COLO829 (cell line): ENCODE measurements around the gene SUSD1.
"Not testable (repeated sequence)": the region's sequence is repeated elsewhere in the genome, so short reads cannot be mapped to it uniquely, and the experiment has no call there.

Experiments
- DNase-seq: peaks from one replicate; pipeline ENCODE4 v3.0.0; 2012; ENCODE audit warnings: low spot score

SUSD1 gene

GRCh38 chr9:112094948-112095681 lies 80.0 kb downstream of the SUSD1 start:
- DNase-seq = no peak

- DNase-seq = no peak
These were observed 80.9 kb downstream of the SUSD1 start for GRCh38 chr9:112094241-112094640.

GRCh38 chr9:112093870-112094216 lies 81.3 kb downstream of the SUSD1 start:
- DNase-seq = no peak

- DNase-seq = no peak
These were observed 81.8 kb downstream of the SUSD1 start for GRCh38 chr9:112093147-112093869.

GRCh38 chr9:112091810-112092209 lies 83.3 kb downstream of the SUSD1 start:
- no peak for DNase-seq

- DNase-seq = no peak
These were observed 87.6 kb downstream of the SUSD1 start for GRCh38 chr9:112087506-112087905.

GRCh38 chr9:112086627-112087026 lies 88.5 kb downstream of the SUSD1 start:
- peak; percentile 58 for DNase-seq

GRCh38 chr9:112084907-112085306 lies 90.2 kb downstream of the SUSD1 start:
- no peak for DNase-seq

GRCh38 chr9:112084334-112084733 lies 90.8 kb downstream of the SUSD1 start:
- no peak for DNase-seq

GRCh38 chr9:112081918-112082729 lies 93.0 kb downstream of the SUSD1 start:
- no peak for DNase-seq

- DNase-seq = no peak
These were observed 94.1 kb downstream of the SUSD1 start for GRCh38 chr9:112080831-112081542.

- DNase-seq = no peak
These were observed 96.7 kb downstream of the SUSD1 start for GRCh38 chr9:112078432-112078831.

- no peak for DNase-seq
These were observed 98.3 kb downstream of the SUSD1 start for GRCh38 chr9:112076814-112077213.

- DNase-seq = no peak
These were observed 100.1 kb downstream of the SUSD1 start for GRCh38 chr9:112075009-112075378.

GRCh38 chr9:112074250-112075008 lies 100.7 kb downstream of the SUSD1 start:
- peak; percentile 66 for DNase-seq

GRCh38 chr9:112073639-112074173 lies 101.4 kb downstream of the SUSD1 start:
- not testable (repeated sequence) for DNase-seq

GRCh38 chr9:112072721-112073638 lies 102.1 kb downstream of the SUSD1 start:
- no peak for DNase-seq

- DNase-seq = peak; percentile 33
These were observed 105.6 kb downstream of the SUSD1 start for GRCh38 chr9:112069318-112070169.
